ENCODE results near the gene EPHA7.

- TF ChIP-seq EZH2 (IDR thresholded peaks at IDR 0.05; ENCODE audit: borderline replicate concordance, low read length) (no peak), CTCF (conservative IDR thresholded peaks at IDR 0.05 in 1 of 2, IDR thresholded peaks at IDR 0.05 in 1 of 2; ENCODE audit: extremely low read depth in 1 of 2, insufficient read depth in 1 of 2, low read depth in 1 of 2, low read length in 2 of 2) (no peak)
Observed at GRCh38 chr6:93358435-93358834, 60.9 kb downstream of the EPHA7 start.

Measured in mammary epithelial cell (primary cell).